ENCODE results near the gene HSPG2.
A peak's percentile ranks its signal among the peaks of the same experiment; 100 is the strongest.

Gene HSPG2

DNA sequence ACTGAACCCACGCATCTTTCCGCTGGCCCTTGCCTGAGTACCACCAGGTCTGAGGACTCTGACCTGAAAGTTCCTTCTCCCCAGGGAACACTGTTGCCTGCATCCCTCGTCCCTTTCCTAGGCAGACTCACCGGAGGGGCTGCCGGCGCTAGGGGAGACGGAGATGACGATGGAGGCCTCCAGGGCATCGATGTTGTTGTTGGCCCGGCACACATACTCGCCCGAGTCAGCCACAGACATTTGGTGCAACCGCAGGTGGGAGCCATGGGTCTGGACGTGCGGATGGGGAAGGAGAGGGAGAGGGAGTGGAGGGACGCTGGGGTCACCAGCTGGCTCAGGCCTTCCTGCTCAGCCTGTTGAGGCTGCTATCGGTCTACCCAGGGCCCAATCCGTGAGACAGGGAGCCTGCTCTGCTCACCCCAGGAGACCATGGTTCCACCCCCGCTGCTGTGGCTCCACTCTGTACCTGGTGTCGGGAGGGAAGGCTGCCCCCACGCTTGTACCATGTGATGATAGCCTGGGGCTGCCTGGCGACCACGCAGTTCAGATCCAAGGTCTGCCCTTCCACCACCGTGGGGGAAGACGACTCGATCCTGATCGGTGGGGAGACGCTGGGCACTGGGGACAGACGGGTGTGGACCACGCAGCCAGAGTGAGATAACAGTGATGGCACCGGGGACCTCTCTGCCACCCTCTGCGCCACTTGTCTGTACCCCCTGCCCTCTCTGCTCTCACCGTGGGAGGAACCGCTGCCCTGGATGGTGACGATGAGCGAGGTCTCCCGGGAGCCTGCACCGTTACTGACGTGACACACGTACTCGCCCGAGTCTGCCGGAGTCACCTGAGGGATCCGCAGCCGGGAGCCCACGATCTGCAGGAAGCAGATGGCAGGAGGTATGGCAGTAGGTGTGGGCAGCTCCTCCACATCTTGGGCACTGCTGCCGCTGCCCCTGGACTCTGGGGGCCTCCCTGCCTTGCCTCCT is 89.6 kb downstream of the HSPG2 start:
- TF ChIP-seq, protein P1, sequence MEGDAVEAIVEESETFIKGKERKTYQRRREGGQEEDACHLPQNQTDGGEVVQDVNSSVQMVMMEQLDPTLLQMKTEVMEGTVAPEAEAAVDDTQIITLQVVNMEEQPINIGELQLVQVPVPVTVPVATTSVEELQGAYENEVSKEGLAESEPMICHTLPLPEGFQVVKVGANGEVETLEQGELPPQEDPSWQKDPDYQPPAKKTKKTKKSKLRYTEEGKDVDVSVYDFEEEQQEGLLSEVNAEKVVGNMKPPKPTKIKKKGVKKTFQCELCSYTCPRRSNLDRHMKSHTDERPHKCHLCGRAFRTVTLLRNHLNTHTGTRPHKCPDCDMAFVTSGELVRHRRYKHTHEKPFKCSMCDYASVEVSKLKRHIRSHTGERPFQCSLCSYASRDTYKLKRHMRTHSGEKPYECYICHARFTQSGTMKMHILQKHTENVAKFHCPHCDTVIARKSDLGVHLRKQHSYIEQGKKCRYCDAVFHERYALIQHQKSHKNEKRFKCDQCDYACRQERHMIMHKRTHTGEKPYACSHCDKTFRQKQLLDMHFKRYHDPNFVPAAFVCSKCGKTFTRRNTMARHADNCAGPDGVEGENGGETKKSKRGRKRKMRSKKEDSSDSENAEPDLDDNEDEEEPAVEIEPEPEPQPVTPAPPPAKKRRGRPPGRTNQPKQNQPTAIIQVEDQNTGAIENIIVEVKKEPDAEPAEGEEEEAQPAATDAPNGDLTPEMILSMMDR (IDR thresholded peaks at IDR 0.05; ENCODE audit: poor library complexity, severe bottlenecking), result no peak

DNA sequence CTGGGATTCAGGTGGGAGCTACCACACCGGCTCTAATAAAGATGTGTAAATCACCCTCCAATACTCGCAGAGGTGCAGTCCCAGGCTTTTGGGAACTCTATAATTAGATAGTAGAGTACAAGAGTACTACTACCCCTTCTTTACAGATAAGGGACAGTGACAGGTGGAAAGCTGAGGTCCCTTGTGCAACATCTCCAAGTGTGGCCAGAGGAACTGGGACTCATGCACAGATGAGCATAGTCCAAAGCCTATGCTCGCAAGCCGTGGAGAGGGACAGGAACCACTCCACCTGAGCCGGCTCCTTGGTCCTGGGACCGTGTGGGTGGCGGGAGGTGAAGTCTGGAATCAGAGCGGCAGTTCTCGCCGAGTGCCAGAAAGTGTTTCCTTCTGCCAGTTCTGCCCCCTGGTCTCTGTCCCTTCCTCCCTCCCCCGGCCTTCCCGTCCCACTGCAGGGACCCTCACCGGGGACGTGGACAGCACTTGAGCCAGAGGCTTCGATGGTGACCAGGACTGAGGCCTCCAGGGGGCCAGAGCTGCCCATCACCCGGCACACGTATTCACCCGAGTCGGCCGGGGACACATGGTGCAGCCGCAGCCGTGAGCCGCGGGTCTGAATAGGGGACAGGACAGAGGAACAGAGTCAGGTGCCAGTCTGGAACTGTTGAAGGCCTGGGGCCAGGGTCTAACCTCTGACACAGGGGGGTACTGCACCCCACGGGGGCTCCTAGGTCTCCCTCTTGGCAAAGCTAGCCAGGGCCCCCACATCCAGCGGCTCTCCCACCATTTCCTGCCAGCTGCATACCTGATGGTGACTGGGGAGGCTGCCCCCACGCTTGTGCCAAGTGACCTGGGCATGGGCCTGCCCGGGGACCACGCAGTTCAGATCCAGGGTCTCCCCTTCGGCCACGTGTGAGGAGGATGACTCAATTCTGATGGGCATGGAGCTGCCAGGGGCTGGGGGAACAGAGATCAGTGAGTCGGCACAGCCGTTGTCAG is 91.2 kb downstream of the HSPG2 start:
- H3K9me3 ChIP-seq (ENCODE audit: severe bottlenecking), result no peaks in the 10 kb centered on the region
- TF ChIP-seq, protein P1 (IDR thresholded peaks at IDR 0.05; ENCODE audit: poor library complexity, severe bottlenecking), result no peak

More for the DNA sequence above, 89.6 kb downstream of the HSPG2 start:
- peak; percentile 65 for DNase-seq (ENCODE audit: low spot score)
- Histone ChIP-seq H3K4me3 (ENCODE audit: severe bottlenecking) (no peak overlapping the region), H3K27me3 (ENCODE audit: insufficient read depth, poor library complexity, severe bottlenecking) (no peaks in the 10 kb centered on the region), H3K4me1 (ENCODE audit: insufficient read depth, poor library complexity, severe bottlenecking) (no peaks in the 10 kb centered on the region), H3K9me3 (ENCODE audit: severe bottlenecking) (no peaks in the 10 kb centered on the region), H3K27ac (ENCODE audit: poor library complexity, severe bottlenecking) (no peak overlapping the region), H3K36me3 (ENCODE audit: low read depth) (peaks cover 37% of the 10 kb centered on the region)
- no peak for ATAC-seq (ENCODE audit: low read depth)

DNA sequence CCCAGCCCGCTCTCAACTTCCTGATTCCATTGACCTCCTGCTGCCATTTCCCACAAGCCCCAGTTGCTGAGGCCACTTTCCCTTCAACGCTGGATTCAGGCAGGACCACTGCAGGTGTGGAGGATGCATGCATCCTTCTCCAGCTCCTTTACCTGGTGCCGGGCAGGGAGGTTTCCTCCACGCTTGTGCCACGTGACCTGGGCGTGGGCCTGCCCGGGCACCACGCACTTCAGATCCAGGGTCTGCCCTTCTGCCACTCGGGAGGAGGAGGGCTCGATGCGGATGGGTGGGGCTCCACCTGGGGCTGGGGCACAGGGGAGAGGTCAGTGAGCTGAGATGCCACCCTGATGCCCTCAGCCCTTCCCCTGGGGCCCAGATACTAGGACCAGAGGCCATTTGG is 93.1 kb downstream of the HSPG2 start:
- peak; percentile 54 for DNase-seq (ENCODE audit: low spot score)
- H3K27me3 ChIP-seq (ENCODE audit: insufficient read depth, poor library complexity, severe bottlenecking), result no peaks in the 10 kb centered on the region
- ATAC-seq (ENCODE audit: low read depth), result no peak
- TF ChIP-seq, protein P1 (IDR thresholded peaks at IDR 0.05; ENCODE audit: poor library complexity, severe bottlenecking), result no peak
- H3K4me1 ChIP-seq (ENCODE audit: insufficient read depth, poor library complexity, severe bottlenecking), result no peaks in the 10 kb centered on the region
- H3K36me3 ChIP-seq (ENCODE audit: low read depth), result peaks cover 28% of the 10 kb centered on the region
- H3K27ac ChIP-seq (ENCODE audit: poor library complexity, severe bottlenecking), result no peak overlapping the region
- no peaks in the 10 kb centered on the region for H3K9me3 ChIP-seq (ENCODE audit: severe bottlenecking)
- H3K4me3 ChIP-seq (ENCODE audit: severe bottlenecking), result no peak overlapping the region

More for the DNA sequence above, 91.2 kb downstream of the HSPG2 start:
- no peak overlapping the region for H3K27ac ChIP-seq (ENCODE audit: poor library complexity, severe bottlenecking)
- no peaks in the 10 kb centered on the region for H3K4me1 ChIP-seq (ENCODE audit: insufficient read depth, poor library complexity, severe bottlenecking)
- ATAC-seq (ENCODE audit: low read depth) (no peak; the same call in 2 of the 3 replicates), DNase-seq (ENCODE audit: low spot score) (peak; percentile 54)
- H3K36me3 ChIP-seq (ENCODE audit: low read depth), result peaks cover 31% of the 10 kb centered on the region
- no peak overlapping the region for H3K4me3 ChIP-seq (ENCODE audit: severe bottlenecking)
- no peaks in the 10 kb centered on the region for H3K27me3 ChIP-seq (ENCODE audit: insufficient read depth, poor library complexity, severe bottlenecking)

DNA sequence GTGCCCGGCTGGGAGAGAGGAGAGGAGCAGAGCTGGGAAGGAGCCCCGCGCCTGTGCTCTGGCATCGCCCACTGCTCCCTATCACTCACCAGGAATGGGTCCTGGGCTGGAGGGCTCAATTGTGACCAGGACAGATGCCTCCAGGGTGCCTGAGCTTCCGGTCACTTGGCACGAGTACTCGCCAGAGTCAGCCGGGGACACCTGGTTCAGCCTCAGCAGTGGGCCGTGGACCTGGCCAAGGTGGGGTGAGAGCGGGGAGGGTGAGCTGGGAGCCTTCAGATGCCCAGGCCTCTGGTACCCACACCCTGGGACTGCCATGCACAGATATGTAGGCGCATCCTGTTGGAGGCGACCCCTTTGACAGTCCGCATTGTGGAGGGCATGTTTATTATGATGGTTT is 93.9 kb downstream of the HSPG2 start:
- TF ChIP-seq, protein P1 (IDR thresholded peaks at IDR 0.05; ENCODE audit: poor library complexity, severe bottlenecking), result no peak
- Histone ChIP-seq H3K4me3 (ENCODE audit: severe bottlenecking) (no peak overlapping the region), H3K4me1 (ENCODE audit: insufficient read depth, poor library complexity, severe bottlenecking) (no peaks in the 10 kb centered on the region), H3K27ac (ENCODE audit: poor library complexity, severe bottlenecking) (no peak overlapping the region), H3K36me3 (ENCODE audit: low read depth) (peaks cover 29% of the 10 kb centered on the region), H3K9me3 (ENCODE audit: severe bottlenecking) (no peaks in the 10 kb centered on the region), H3K27me3 (ENCODE audit: insufficient read depth, poor library complexity, severe bottlenecking) (no peaks in the 10 kb centered on the region)
- DNase-seq (ENCODE audit: low spot score) (peak; percentile 49), ATAC-seq (ENCODE audit: low read depth) (no peak)
